Psoas muscle (tissue), 8 donors: ENCODE results near the gene ICE2. TPM values are rescaled to one million over a fixed set of nuclear protein-coding genes. Genes with fewer than 3 reads are reported as not detected.

ENCODE experiments used
- ATAC-seq, 4 donors: fragments of 200-7000 bp; cut with Tn5 transposase; one replicate each; pipeline ENCODE4 v1.9.1; 2020; ENCODE audit warnings: moderate library complexity in 3 of 4, mild to moderate bottlenecking in 2 of 4
- DNase-seq, 2 donors: peaks; one replicate each; pipeline ENCODE4 v3.0.0-alpha.2; 2020
- H3K27ac ChIP-seq: fragments of 200-600 bp; one replicate; pipeline ENCODE4 v1.8.0; 2022
- H3K27me3 ChIP-seq, 3 donors: fragments of 200-600 bp in 1 of 3; one replicate each; pipeline versions ENCODE4 v1.6.1 to v1.8.0; 2013 to 2022; ENCODE audit warnings: low read length in 2 of 3, mild to moderate bottlenecking in 2 of 3, moderate library complexity in 1 of 3; ENCODE audit not compliant: insufficient read depth in 3 of 3
- H3K36me3 ChIP-seq, 2 donors: fragments of 200-600 bp in 1 of 2; one replicate each; pipeline versions ENCODE4 v1.6.1 to v1.8.0; 2013 to 2022; ENCODE audit warnings: low read depth in 1 of 2, mild to moderate bottlenecking in 1 of 2, moderate library complexity in 1 of 2; ENCODE audit not compliant: insufficient read depth in 1 of 2
- H3K4me1 ChIP-seq: fragments of 200-600 bp; one replicate; pipeline ENCODE4 v1.8.0; 2022
- H3K4me3 ChIP-seq: fragments of 200-600 bp; one replicate; pipeline ENCODE4 v1.8.0; 2022; ENCODE audit warnings: mild to moderate bottlenecking
- H3K9me3 ChIP-seq: fragments of 200-600 bp; one replicate; pipeline ENCODE4 v1.8.0; 2022
- CTCF ChIP-seq: fragments of 200-600 bp; IDR thresholded peaks from one replicate; pipeline ENCODE4 v1.8.0; 2022; ENCODE audit warnings: antibody characterized with exemption
- whole genome bisulfite sequencing, 3 donors: extraction: QIAGEN DNeasy Blood & Tissue Kit; methylation state at CpG; one replicate each; pipeline versions ENCODE4 v1.1.6 to v1.1.7; 2013; 5-methylcytosine and 5-hydroxymethylcytosine counted together
- intact Hi-C, 2 donors: fragments of 100-400 bp; cut with DNase I; formaldehyde crosslinking; loops; one replicate each; pipeline versions ENCODE4 v1.11.0 to v1.14.2; 2022
- polyA plus RNA-seq, 3 donors: library from polyadenylated mRNA; stranded (reverse); fragments of 200-250 nt; gene quantifications; one replicate each; pipeline ENCODE4 v1.2.3, GENCODE V29; 2013
- total RNA-seq, 4 donors: library from RNA; stranded (reverse); fragmentation: NEBNext Ultra II Directional in 2 of 4; extraction: Animal tissue kit (Norgen Biotek cat#: 25700) in 2 of 4; gene quantifications; one replicate each; pipeline versions ENCODE4 v1.2.1 to v1.2.4, GENCODE V29; 2021 to 2023
- donor health status: healthy with polysubstance abuse.
- donor health status: DM: no; HTN: no; CAD: no; lungs with moderate emphysema.
- donor health status: Bipolar disorder and iron deficiency.
- donor health status: healthy.
- donor health status: DM: yes; HTN: yes; CAD: no.
- donor health status: DM: no; HTN: no; CAD: no.
- donor health status: DM: no; HTN: no; CAD: no.
- donor health status: DM: yes; HTN: yes; CAD: no.

The ICE2 gene
- total and polyA plus RNA-seq, 7 donors, result 5.2 to 25.9 (median 20.0) TPM

GRCh38 chr15:60519218-60519617 lies 40.3 kb upstream of the ICE2 start:
- TF ChIP-seq CTCF, result no peak
- Histone ChIP-seq H3K27me3 (no peaks in the 10 kb centered on the region), H3K27ac (peak overlapping the region; percentile 61), H3K4me1 (peaks cover 15% of the 10 kb centered on the region), H3K36me3 (peaks cover 0 to 11% of the 10 kb centered on the region in 2 donors), H3K4me3 (no peak overlapping the region), H3K9me3 (no peaks in the 10 kb centered on the region)
- 60 to 82% (median 66%) methylated on average over 1 of the region's 1 CpG for WGBS, 3 donors
- DNase-seq, result no peak
- intact Hi-C loops, result loop anchor here in 1 of 2 donors (10.0 kb wide), 1 partner anchor 1316 kb away; no protein-coding TSS in a partner anchor
- no peak for ATAC-seq

GRCh38 chr15:60518511-60518910 lies 39.6 kb upstream of the ICE2 start:
- no peak for ATAC-seq
- peaks cover 0 to 18% of the 10 kb centered on the region in 2 donors for H3K36me3 ChIP-seq
- peak overlapping the region; percentile 61 for H3K27ac ChIP-seq
- H3K4me1 ChIP-seq, result peaks cover 15% of the 10 kb centered on the region
- intact Hi-C loops, result loop anchor here in 1 of 2 donors (10.0 kb wide), 1 partner anchor 1316 kb away; no protein-coding TSS in a partner anchor
- no peak for DNase-seq
- WGBS, 3 donors, result 76 to 87% (median 84%) methylated on average over 8 of the region's 8 CpGs
- H3K27me3 ChIP-seq, result no peaks in the 10 kb centered on the region
- no peak for TF ChIP-seq CTCF
- H3K9me3 ChIP-seq, result no peaks in the 10 kb centered on the region
- H3K4me3 ChIP-seq, result no peak overlapping the region

GRCh38 chr15:60514261-60514881 lies 35.4 kb upstream of the ICE2 start:
- intact Hi-C loops, result loop anchor here in 1 of 2 donors (10.0 kb wide), 1 partner anchor 1320 kb away; no protein-coding TSS in a partner anchor
- Histone ChIP-seq H3K27ac (no peak overlapping the region), H3K4me3 (no peak overlapping the region), H3K4me1 (peaks cover 11% of the 10 kb centered on the region), H3K9me3 (no peaks in the 10 kb centered on the region), H3K36me3 (peaks cover 0 to 54% of the 10 kb centered on the region in 2 donors), H3K27me3 (no peaks in the 10 kb centered on the region)
- no peak for DNase-seq
- TF ChIP-seq CTCF, result no peak
- WGBS, 3 donors, result 94 to 97% (median 96%) methylated on average over 12 of the region's 12 CpGs
- ATAC-seq, result no peak

GRCh38 chr15:60513676-60514075 lies 34.7 kb upstream of the ICE2 start:
- H3K9me3 ChIP-seq, result no peaks in the 10 kb centered on the region
- intact Hi-C loops, result loop anchor here in 1 of 2 donors (10.0 kb wide), 1 partner anchor 1321 kb away; no protein-coding TSS in a partner anchor
- H3K4me3 ChIP-seq, result no peak overlapping the region
- no peak for DNase-seq
- H3K27ac ChIP-seq, result no peak overlapping the region
- H3K27me3 ChIP-seq, result no peaks in the 10 kb centered on the region
- 93 to 97% (median 95%) methylated on average over 7 of the region's 7 CpGs for WGBS, 3 donors
- ATAC-seq, result no peak
- no peak for TF ChIP-seq CTCF
- peaks cover 0 to 53% of the 10 kb centered on the region in 2 donors for H3K36me3 ChIP-seq
- peaks cover 15% of the 10 kb centered on the region for H3K4me1 ChIP-seq
